Tibial nerve (tissue), 4 donors: ENCODE data around the gene GUCY2F. TPM values are rescaled to one million over a fixed set of nuclear protein-coding genes. Genes with fewer than 3 reads are reported as not detected.

Source experiments
- DNase-seq, 2 donors: peaks; one replicate each; pipeline ENCODE4 v3.0.0-alpha.2; 2019; ENCODE audit warnings: low spot score in 2 of 2
- H3K27ac ChIP-seq, 4 donors: fragments of 200-600 bp; sonication (generic) in 3 of 4; one replicate each; pipeline ENCODE4 v1.5.1; 2017 to 2019; ENCODE audit warnings: mild to moderate bottlenecking in 1 of 4
- H3K27me3 ChIP-seq, 2 donors: fragments of 200-600 bp; sonication (generic) in 1 of 2; one replicate each; pipeline versions ENCODE4 v1.5.1 to v1.6.0; 2017 to 2019
- H3K36me3 ChIP-seq, 3 donors: fragments of 200-600 bp; sonication (generic); one replicate each; pipeline ENCODE4 v1.5.1; 2018 to 2019
- H3K4me1 ChIP-seq, 4 donors: fragments of 200-600 bp; sonication (generic) in 3 of 4; one replicate each; pipeline ENCODE4 v1.5.1; 2017 to 2019
- H3K4me3 ChIP-seq, 4 donors: fragments of 200-600 bp; sonication (generic) in 3 of 4; one replicate each; pipeline ENCODE4 v1.5.1; 2017 to 2019; ENCODE audit warnings: mild to moderate bottlenecking in 1 of 4, moderate library complexity in 1 of 4
- H3K9me3 ChIP-seq, 4 donors: fragments of 200-600 bp; sonication (generic) in 3 of 4; one replicate each; pipeline ENCODE4 v1.5.1; 2017 to 2019
- EP300 ChIP-seq, 2 donors: sonication (generic); formaldehyde crosslinking; IDR thresholded peaks; one replicate each; pipeline ENCODE4 v1.6.1; 2017; ENCODE audit warnings: antibody characterized with exemption in 2 of 2, mild to moderate bottlenecking in 1 of 2
- POLR2A ChIP-seq, 2 donors: fragments of 450-650 bp; IDR thresholded peaks; one replicate each; pipeline ENCODE4 v1.6.1; 2017; ENCODE audit warnings: antibody characterized with exemption in 2 of 2, mild to moderate bottlenecking in 2 of 2, moderate library complexity in 2 of 2
- WGBS, 2 donors: methylation state at CpG; one replicate each; pipeline ENCODE4 v1.1.5; 2018; 5-methylcytosine and 5-hydroxymethylcytosine counted together
- total RNA-seq, 4 donors: library from RNA; depleted of rRNA; stranded (reverse); fragments of >200 nt; gene quantifications; one replicate each; pipeline ENCODE4 v1.1.0, GENCODE V29; 2016
- TF ChIP-seq, protein P1 (sequence below), 5 experiments: fragments of 200-600 bp in 3 of 5; fragments of 450-650 bp in 2 of 5; sonication (generic) in 3 of 5; IDR thresholded peaks; one replicate each; pipeline ENCODE4 v1.5.1; 2016 to 2019; ENCODE audit warnings: antibody characterized with exemption in 5 of 5, mild to moderate bottlenecking in 3 of 5, moderate library complexity in 2 of 5

The GUCY2F gene
- total RNA-seq, 4 donors from 2014 or later = not detected

DNA sequence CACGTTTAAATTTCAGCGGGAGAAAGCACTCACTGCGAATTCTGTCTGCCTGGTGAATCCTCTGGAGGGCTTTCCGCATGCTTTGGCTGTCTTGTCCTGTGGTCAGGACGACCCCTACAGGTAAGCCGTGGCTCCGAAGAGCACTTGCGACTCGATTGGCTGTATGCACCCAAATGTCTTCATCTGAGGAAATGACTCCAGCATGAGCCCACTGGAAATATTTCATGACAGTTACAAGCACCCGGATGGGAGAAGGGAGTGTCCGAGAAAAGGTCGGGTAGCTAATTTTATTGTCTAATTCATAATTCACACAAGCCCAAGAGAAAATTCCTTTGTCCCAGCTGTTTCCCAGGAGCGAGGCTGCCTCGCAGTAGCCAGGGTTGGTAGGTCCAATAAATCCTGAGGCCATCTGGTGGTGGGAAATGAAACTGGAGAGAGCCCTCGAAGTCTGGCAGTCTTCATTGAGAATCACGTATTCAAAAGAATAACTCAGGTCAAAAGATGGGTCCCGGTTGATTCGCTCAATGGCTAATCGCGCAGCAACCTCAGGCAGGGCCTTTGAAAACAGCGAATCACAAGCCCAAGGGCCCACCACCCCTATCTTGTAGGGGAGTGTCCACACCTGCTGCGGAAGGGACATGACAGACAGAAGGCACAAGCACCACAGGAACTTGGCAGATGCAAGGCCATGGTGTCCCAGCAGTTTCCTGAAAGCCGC is 6.6 kb downstream of the GUCY2F start:
- peaks cover 0 to 38% of the 10 kb centered on the region in 2 donors for H3K27me3 ChIP-seq
- TF ChIP-seq POLR2A (IDR thresholded peaks at IDR 0.05) (no peak), EP300 (IDR thresholded peaks at IDR 0.05) (no peak)
- TF ChIP-seq, protein P1, sequence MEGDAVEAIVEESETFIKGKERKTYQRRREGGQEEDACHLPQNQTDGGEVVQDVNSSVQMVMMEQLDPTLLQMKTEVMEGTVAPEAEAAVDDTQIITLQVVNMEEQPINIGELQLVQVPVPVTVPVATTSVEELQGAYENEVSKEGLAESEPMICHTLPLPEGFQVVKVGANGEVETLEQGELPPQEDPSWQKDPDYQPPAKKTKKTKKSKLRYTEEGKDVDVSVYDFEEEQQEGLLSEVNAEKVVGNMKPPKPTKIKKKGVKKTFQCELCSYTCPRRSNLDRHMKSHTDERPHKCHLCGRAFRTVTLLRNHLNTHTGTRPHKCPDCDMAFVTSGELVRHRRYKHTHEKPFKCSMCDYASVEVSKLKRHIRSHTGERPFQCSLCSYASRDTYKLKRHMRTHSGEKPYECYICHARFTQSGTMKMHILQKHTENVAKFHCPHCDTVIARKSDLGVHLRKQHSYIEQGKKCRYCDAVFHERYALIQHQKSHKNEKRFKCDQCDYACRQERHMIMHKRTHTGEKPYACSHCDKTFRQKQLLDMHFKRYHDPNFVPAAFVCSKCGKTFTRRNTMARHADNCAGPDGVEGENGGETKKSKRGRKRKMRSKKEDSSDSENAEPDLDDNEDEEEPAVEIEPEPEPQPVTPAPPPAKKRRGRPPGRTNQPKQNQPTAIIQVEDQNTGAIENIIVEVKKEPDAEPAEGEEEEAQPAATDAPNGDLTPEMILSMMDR (IDR thresholded peaks at IDR 0.05) = peak; percentile 13 to 49 (median 44)
- peaks cover 0 to 4% (median 0%) of the 10 kb centered on the region in 4 donors for H3K4me1 ChIP-seq
- no peaks in the 10 kb centered on the region for H3K9me3 ChIP-seq
- H3K4me3 ChIP-seq = no peak overlapping the region
- WGBS, 2 donors = 9 to 28% methylated on average over 15 to 23 of the region's 23 CpGs
- peak in 1 of 2 donors; percentile 30 for DNase-seq
- H3K27ac ChIP-seq = no peak overlapping the region
- H3K36me3 ChIP-seq = no peaks in the 10 kb centered on the region

DNA sequence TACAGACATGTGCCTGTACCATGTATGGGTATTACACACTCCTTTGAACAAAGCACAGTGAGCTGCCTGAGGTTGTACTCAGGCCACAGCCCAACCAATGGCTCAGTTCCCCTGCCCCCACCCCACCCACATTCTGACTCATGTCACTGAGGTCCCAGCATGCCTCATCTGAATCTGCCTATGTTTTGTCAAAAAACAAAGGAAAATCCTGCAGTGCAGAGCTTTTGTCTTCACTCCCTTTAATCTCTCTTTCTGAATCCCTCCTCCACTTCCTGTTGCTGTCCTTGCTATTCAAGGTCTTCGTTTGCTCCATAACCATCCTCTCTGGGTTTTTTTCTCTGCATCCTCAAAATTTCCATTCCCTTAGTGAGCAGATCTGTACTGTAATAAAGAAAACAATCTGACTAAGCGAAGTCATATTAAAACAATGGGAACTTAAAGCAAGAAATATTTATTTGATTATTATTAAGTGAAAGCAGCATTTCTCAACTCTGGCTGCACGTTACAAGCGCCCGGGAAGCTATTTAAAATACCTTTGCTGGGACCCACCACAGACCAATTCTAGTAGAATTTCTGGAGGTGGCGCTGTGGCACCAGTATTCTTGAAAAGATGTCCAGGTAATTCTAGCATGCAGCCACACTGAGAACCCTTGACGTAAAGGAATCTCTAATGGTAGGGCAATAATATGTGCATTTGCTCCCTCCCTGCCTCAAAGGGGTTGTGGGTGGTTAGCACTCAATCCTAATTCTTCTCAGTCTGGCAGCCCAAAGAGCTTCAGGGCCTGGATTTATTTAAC is 8.7 kb downstream of the GUCY2F start:
- H3K9me3 ChIP-seq = no peaks in the 10 kb centered on the region
- 48 to 59% methylated on average over 6 to 7 of the region's 7 CpGs for WGBS, 2 donors
- no peak overlapping the region for H3K27ac ChIP-seq
- DNase-seq = no peak
- no peaks in the 10 kb centered on the region for H3K36me3 ChIP-seq
- H3K4me1 ChIP-seq = peaks cover 0 to 4% (median 0%) of the 10 kb centered on the region in 4 donors
- peaks cover 0 to 44% of the 10 kb centered on the region in 2 donors for H3K27me3 ChIP-seq
- TF ChIP-seq, protein P1 (IDR thresholded peaks at IDR 0.05) = no peak
- no peak for TF ChIP-seq EP300 (IDR thresholded peaks at IDR 0.05)
- TF ChIP-seq POLR2A (IDR thresholded peaks at IDR 0.05) = no peak
- H3K4me3 ChIP-seq = no peak overlapping the region

DNA sequence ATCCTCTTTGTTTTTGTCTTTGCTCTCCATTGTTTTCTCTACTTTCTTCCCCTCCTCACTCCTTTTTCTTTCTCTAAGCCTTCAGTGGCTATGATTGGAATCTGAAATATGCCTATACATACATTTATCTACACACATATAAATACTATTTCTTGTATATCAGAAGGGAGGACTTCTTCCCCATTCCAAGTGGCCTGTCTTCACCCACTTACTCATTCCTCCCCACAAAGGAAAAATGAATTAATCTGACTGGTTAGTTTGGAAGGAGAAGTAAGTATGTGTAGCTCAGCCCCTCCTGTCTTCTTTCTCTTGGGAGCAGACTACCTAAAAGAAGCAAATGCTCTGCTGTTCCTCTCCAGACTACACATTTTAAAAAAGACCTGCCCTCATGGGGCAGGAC is 17.7 kb downstream of the GUCY2F start:
- no peaks in the 10 kb centered on the region for H3K4me1 ChIP-seq
- H3K27ac ChIP-seq = no peak overlapping the region
- H3K36me3 ChIP-seq = no peaks in the 10 kb centered on the region
- H3K4me3 ChIP-seq = no peak overlapping the region
- TF ChIP-seq, protein P1 (IDR thresholded peaks at IDR 0.05) = no peak
- no peak for TF ChIP-seq EP300 (IDR thresholded peaks at IDR 0.05)
- no peak for TF ChIP-seq POLR2A (IDR thresholded peaks at IDR 0.05)
- H3K9me3 ChIP-seq = no peaks in the 10 kb centered on the region
- no peak for DNase-seq
- peaks cover 0 to 13% of the 10 kb centered on the region in 2 donors for H3K27me3 ChIP-seq

DNA sequence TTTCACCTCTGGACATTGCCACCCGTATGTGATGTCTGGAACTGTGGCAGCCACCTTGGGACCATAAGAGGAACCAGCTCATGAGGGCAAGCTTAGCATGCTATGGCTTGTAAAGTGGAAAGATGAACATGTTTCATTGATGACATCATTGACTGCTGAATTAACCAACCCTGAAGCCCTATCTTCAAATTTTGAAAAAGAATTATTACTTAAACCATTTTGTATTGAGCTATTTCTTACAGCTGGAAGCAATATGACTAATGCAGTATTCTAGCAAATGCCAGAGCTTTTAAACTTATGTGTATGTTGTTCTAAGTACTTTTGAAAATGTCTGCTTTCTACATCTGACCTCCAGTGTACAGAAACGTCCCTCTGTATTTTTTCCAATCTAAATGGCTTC is 18.1 kb downstream of the GUCY2F start:
- TF ChIP-seq POLR2A (IDR thresholded peaks at IDR 0.05) = no peak
- no peak for TF ChIP-seq EP300 (IDR thresholded peaks at IDR 0.05)
- TF ChIP-seq, protein P1 (IDR thresholded peaks at IDR 0.05) = no peak
- Histone ChIP-seq H3K27me3 (peaks cover 0 to 10% of the 10 kb centered on the region in 2 donors), H3K9me3 (no peaks in the 10 kb centered on the region), H3K4me1 (no peaks in the 10 kb centered on the region), H3K36me3 (no peaks in the 10 kb centered on the region), H3K4me3 (no peak overlapping the region), H3K27ac (no peak overlapping the region)
- no peak for DNase-seq
- 48 to 56% methylated on average over 2 of the region's 2 CpGs for WGBS, 2 donors
